Panc1 (cell line): ENCODE measurements around the gene MRM3. TPM values are rescaled to one million over a fixed set of nuclear protein-coding genes. Genes with fewer than 3 reads are reported as not detected.

Experiments
- ATAC-seq: fragments of 200-7000 bp; cut with Tn5 transposase; 2 replicates; pipeline ENCODE4 v1.9.1; 2020; ENCODE audit warnings: mild to moderate bottlenecking, moderate library complexity
- BruUV-seq: library from RNA; stranded (reverse); fragments of 400-500 nt; replicated peaks from 2 replicates; lab custom pipeline; 2021; lab: Mats Ljungman, UMichigan
- CTCF ChIA-PET: fragments of 300-600 bp; sonication (Branson Sonifier 250); formaldehyde crosslinking; loops from one replicate; lab custom pipeline; 2022; ENCODE audit warnings: antibody characterized with exemption; lab: Charles Lee
- POLR2A ChIA-PET: fragments of 300-600 bp; sonication (Branson Sonifier 250); formaldehyde crosslinking; loops from one replicate; lab custom pipeline; 2022; ENCODE audit warnings: antibody characterized with exemption; lab: Charles Lee
- DNase-seq: peaks from one replicate; pipeline ENCODE4 v3.0.0-alpha.2; 2010; ENCODE audit warnings: low read depth, low spot score
- H3K27ac ChIP-seq: 2 replicates; pipeline ENCODE4 v1.5.1; 2011; ENCODE audit warnings: mild to moderate bottlenecking, low read length, inconsistent platforms
- H3K27me3 ChIP-seq: fragments of 200-500 bp; sonication (Bioruptor generic); 2 replicates; pipeline ENCODE4 v1.6.0; 2014; ENCODE audit warnings: low read length, inconsistent platforms; ENCODE audit not compliant: control insufficient read depth, insufficient read depth
- H3K36me3 ChIP-seq: fragments of 200-500 bp; sonication (Bioruptor generic); 2 replicates; pipeline ENCODE4 v1.5.1; 2014; ENCODE audit warnings: inconsistent platforms, mild to moderate bottlenecking, low read length, moderate library complexity; ENCODE audit not compliant: control insufficient read depth, insufficient read depth
- H3K4me1 ChIP-seq: 2 replicates; pipeline ENCODE4 v1.5.1; 2011; ENCODE audit warnings: inconsistent platforms, mild to moderate bottlenecking, low read length, moderate library complexity; ENCODE audit not compliant: control insufficient read depth, insufficient read depth
- H3K4me3 ChIP-seq, 2 experiments: 2 replicates each; pipeline ENCODE4 v1.5.1; 2011 to 2012; ENCODE audit warnings: low read depth in 2 of 2, low read length in 2 of 2, mild to moderate bottlenecking in 2 of 2, inconsistent platforms in 1 of 2, moderate library complexity in 1 of 2
- H3K9me3 ChIP-seq: fragments of 200-500 bp; sonication (Bioruptor generic); 2 replicates; pipeline ENCODE4 v1.5.1; 2014; ENCODE audit warnings: low read depth, mild to moderate bottlenecking, inconsistent platforms, low read length, moderate library complexity; ENCODE audit not compliant: control insufficient read depth, insufficient read depth
- CTCF ChIP-seq: fragments of 450-650 bp; IDR thresholded peaks from 2 replicates; pipeline ENCODE4 v1.5.1; 2017; ENCODE audit warnings: mild to moderate bottlenecking
- POLR2AphosphoS5 ChIP-seq: IDR thresholded peaks from 2 replicates; pipeline ENCODE4 v1.6.1; 2012; ENCODE audit warnings: mild to moderate bottlenecking, low read depth, low read length, moderate library complexity
- REST ChIP-seq, 2 experiments: IDR thresholded peaks; 2 replicates each; pipeline ENCODE4 v1.6.1; 2011 to 2012; ENCODE audit warnings: low read depth in 2 of 2, control low read depth in 1 of 2, low read length in 1 of 2, mild to moderate bottlenecking in 1 of 2, moderate library complexity in 1 of 2; ENCODE audit not compliant: insufficient read depth in 1 of 2
- SIN3A ChIP-seq: IDR thresholded peaks from 2 replicates; pipeline ENCODE4 v1.6.1; 2012; ENCODE audit warnings: low read depth, mild to moderate bottlenecking, low read length, moderate library complexity, borderline replicate concordance; ENCODE audit not compliant: insufficient read depth
- TCF7L2 ChIP-seq: IDR thresholded peaks from 2 replicates; pipeline ENCODE4 v1.6.1; 2011; ENCODE audit warnings: mild to moderate bottlenecking, low read depth, low read length, inconsistent platforms
- in situ Hi-C: cut with HindIII; loops from 2 replicates; pipeline ENCODE4 v1.10.0; 2016; ENCODE audit warnings: low sequenced_read_pairs, low pct_unique_long_range_greater_than_20kb
- intact Hi-C: fragments of 100-400 bp; cut with micrococcal nuclease; formaldehyde crosslinking; loops from one replicate; pipeline ENCODE4 v1.10.0; 2022; ENCODE audit not compliant: unreplicated experiment
- total RNA-seq: library from RNA; stranded (reverse); gene quantifications from one replicate; pipeline ENCODE4 v1.2.1, GENCODE V29; 2021; ENCODE audit not compliant: unreplicated experiment

Gene MRM3
- total RNA-seq, 1 experiment from 2014 or later: 13.4 TPM

- ChIA-PET CTCF (interaction anchor here (0.6 kb wide), 1 partner anchor 169 kb away, joined by 4 read pairs; no protein-coding TSS in a partner anchor), POLR2A (no interaction called here)
- DNase-seq (no peak), ATAC-seq (no peak)
- Histone ChIP-seq H3K4me3 (peak overlapping the region; percentile 62 to 80), H3K4me1 (peaks cover 3% of the 10 kb centered on the region; the same call in 1 of the 2 replicates), H3K36me3 (no peaks in the 10 kb centered on the region; the same call in 1 of the 2 replicates), H3K27ac (peak overlapping the region; percentile 74), H3K9me3 (no peaks in the 10 kb centered on the region), H3K27me3 (no peaks in the 10 kb centered on the region)
- intact Hi-C loops: no loop called here
- TSS peak; percentile 83 for BruUV-seq
- in situ Hi-C loops: no loop called here
- TF ChIP-seq CTCF: no peak
- no peak for TF ChIP-seq TCF7L2
- TF ChIP-seq SIN3A: no peak
- no peak for TF ChIP-seq POLR2AphosphoS5
- TF ChIP-seq REST (IDR thresholded peaks at IDR 0.05; ENCODE audit: insufficient read depth in 1 of 2, low read depth in 2 of 2, low read length in 1 of 2): no peak
Measured at GRCh38 chr17:733743-734142, 48.4 kb upstream of the MRM3 start.

GRCh38 chr17:737561-738113 lies 44.5 kb upstream of the MRM3 start:
- DNase-seq: no peak

More at GRCh38 chr17:737561-738113, 44.5 kb upstream of the MRM3 start:
- no TSS peak for BruUV-seq
- in situ Hi-C loops: no loop called here
- no peaks in the 10 kb centered on the region for H3K27me3 ChIP-seq
- no peaks in the 10 kb centered on the region for H3K9me3 ChIP-seq
- peaks cover 3% of the 10 kb centered on the region; the same call in 1 of the 2 replicates for H3K4me1 ChIP-seq
- H3K36me3 ChIP-seq: no peaks in the 10 kb centered on the region; the same call in none of the 2 replicates
- POLR2A ChIA-PET: interaction anchor here (0.6 kb wide), 1 partner anchor 22 kb away, joined by 3 read pairs; no protein-coding TSS in a partner anchor
- no peak overlapping the region for H3K4me3 ChIP-seq
- CTCF ChIA-PET: no interaction called here
- TF ChIP-seq CTCF (no peak), TCF7L2 (no peak), REST (IDR thresholded peaks at IDR 0.05; ENCODE audit: insufficient read depth in 1 of 2, low read depth in 2 of 2, low read length in 1 of 2) (no peak), POLR2AphosphoS5 (no peak), SIN3A (no peak)
- intact Hi-C loops: no loop called here
- no peak for ATAC-seq
- H3K27ac ChIP-seq: no peak overlapping the region
